Peyer's patch (tissue), 4 donors: ENCODE data around the gene OCA2.

Experiments
- POLR2A ChIP-seq, 2 donors: fragments of 450-650 bp; IDR thresholded peaks; one replicate each; pipeline ENCODE4 v1.5.1; 2017; ENCODE audit warnings: antibody characterized with exemption in 2 of 2, mild to moderate bottlenecking in 2 of 2, moderate library complexity in 2 of 2
- TF ChIP-seq, protein P1 (sequence below), 6 experiments: fragments of 450-650 bp in 4 of 6; fragments of 200-600 bp in 2 of 6; sonication (generic) in 1 of 6; IDR thresholded peaks; one replicate each; pipeline ENCODE4 v1.5.1; 2017 to 2019; ENCODE audit warnings: antibody characterized with exemption in 6 of 6, mild to moderate bottlenecking in 3 of 6, moderate library complexity in 1 of 6

DNA sequence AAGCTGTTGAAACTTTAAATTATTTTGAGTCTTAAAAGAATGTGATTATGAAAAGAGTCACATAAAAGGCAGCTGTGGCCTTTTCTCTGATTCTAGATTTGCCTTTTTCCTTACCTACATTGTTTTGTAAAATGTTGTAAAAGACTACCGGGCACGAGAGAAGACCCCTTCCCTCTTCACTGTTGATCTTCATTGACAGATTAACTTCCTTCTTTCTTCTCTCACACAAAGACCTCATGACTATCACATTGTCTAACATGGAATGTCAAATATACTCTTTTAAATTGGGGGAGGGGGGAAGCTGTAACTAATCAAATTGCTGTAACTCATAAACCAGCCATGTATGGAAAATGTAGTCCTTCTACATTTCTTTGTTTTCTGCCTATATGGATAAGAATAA, 68.3 kb downstream of the OCA2 start:
- TF ChIP-seq, protein P1, sequence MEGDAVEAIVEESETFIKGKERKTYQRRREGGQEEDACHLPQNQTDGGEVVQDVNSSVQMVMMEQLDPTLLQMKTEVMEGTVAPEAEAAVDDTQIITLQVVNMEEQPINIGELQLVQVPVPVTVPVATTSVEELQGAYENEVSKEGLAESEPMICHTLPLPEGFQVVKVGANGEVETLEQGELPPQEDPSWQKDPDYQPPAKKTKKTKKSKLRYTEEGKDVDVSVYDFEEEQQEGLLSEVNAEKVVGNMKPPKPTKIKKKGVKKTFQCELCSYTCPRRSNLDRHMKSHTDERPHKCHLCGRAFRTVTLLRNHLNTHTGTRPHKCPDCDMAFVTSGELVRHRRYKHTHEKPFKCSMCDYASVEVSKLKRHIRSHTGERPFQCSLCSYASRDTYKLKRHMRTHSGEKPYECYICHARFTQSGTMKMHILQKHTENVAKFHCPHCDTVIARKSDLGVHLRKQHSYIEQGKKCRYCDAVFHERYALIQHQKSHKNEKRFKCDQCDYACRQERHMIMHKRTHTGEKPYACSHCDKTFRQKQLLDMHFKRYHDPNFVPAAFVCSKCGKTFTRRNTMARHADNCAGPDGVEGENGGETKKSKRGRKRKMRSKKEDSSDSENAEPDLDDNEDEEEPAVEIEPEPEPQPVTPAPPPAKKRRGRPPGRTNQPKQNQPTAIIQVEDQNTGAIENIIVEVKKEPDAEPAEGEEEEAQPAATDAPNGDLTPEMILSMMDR (IDR thresholded peaks at IDR 0.05) = no peak
- TF ChIP-seq POLR2A (IDR thresholded peaks at IDR 0.05) = no peak
